ENCODE results near the gene NR3C2.
"Not testable (repeated sequence)": the region's sequence is repeated elsewhere in the genome, so short reads cannot be mapped to it uniquely, and the experiment has no call there.

NR3C2 gene

DNA sequence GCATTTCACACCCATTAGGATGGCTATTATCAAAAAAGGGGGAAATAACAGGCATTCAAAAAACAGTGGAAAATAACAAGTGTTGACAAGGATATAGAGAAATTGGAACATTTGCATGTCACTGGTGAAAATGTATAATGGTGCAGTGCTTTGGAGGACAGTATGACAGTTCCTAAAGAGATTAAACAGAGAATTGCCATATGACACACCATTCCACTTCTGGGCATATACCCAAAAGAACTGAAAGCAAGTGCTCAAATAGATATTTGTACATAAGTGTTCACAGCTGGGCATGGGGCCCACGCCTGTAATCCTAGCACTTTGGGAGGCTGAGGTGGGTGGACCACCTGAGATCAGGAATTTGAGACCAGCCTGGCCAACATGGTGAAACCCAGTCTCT, 348.1 kb downstream of the NR3C2 start:
- DNase-seq = no peak

GRCh38 chr4:148093065-148093464, 349.1 kb downstream of the NR3C2 start:
- DNase-seq = no peak

DNA sequence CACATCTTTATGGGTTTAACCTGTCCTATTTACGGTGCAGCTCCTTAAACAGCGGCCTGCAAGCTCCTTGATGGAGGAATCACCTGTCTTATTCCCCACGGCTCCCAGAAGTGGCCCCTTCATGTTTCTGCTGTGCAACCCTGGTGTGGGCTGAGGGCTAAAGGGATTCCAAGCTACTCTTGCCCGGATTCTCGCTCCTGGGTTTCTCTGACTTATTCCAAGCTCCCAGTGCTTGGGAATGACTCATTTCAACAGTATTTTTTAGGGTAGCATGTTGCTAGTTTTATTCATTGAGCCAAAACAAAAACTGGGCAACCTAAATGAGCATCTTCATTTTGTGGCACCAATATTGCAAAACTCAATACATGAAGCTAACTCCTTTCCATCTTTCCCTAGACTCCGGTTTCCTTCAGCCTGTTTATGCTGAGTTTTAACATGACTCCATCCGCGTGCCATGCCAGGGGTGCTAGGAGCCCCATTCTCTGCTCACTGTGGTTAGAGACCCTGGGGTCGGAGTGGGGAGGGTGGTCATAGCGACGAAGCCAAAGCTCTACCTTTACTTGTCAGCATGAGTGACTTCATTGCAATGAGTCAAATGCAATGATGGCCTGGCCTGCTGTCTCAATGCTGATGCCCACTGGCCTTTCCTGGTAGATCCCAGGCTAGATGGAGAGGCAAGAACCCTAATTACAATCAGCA, 349.7 kb downstream of the NR3C2 start:
- no peak for DNase-seq

GRCh38 chr4:148091896-148092295, 350.3 kb downstream of the NR3C2 start:
- DNase-seq = no peak

DNA sequence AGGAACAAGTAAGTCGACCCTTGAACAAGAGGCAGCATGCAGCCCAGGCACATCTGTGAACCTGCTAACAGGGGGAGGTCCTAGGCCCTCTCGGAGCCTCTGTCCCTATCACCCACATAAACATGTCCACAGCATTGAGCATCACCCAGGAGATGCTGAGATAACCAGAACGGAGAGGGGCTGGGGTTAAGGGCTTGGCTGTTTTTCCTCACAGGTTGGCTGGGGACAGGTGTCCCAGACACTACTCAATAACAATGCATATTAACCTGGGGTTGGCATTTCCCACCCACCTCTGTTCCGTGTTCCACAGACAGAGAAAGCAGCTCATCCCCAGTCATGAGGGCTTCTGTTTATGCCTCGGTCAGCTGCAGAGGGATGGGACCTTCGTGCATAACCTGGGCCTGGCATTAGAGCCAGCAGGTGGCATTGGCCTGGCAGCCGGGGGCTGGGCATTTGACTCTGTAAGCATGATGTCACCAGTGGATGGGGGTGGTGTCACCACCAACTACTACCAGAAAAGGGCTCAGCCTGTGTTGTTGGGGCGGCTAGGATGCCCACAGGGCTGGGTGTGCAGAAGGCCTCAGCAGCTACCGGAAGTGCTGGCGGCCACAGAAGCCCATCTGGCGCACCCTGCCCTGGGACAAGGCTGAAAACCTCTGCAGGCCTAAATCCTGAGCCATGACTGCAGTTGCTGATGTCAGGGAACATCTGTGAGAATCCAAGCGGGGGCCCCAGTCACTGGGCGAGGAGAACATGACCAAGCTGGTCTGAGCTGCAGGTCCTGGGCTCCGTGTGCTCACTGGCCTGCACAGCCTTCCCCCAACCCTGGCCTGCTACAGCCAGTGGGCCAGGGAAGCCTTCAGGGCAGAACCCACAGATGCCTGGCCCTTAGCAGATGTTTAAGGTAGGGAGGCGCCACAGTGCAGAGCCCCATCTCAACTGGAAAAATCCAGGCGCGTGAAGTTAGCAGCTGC, 351.4 kb downstream of the NR3C2 start:
- no peak for DNase-seq

DNA sequence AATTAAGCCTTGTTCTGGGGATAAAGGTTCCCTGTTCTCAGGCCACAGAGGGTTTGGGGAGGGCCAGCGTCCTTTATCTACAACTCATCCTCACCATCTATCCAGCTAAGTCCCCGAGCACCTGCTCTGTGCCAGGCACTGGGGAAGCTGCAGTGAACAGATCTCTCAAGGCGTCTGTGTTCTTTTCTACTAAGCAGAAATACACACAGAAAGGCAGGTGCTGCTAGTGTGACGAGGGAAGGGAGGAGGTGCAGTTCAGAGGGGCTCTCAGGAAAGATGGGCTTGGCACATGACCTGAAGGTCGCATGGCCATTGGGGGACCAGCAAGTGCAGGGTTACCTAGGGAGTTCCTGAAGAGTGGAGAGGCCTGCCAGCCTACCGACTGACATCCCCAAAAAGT, 352.2 kb downstream of the NR3C2 start:
- no peak for DNase-seq

GRCh38 chr4:148089624-148090023, 352.6 kb downstream of the NR3C2 start:
- DNase-seq = no peak

GRCh38 chr4:148083073-148083472, 359.1 kb downstream of the NR3C2 start:
- DNase-seq = not testable (repeated sequence)

DNA sequence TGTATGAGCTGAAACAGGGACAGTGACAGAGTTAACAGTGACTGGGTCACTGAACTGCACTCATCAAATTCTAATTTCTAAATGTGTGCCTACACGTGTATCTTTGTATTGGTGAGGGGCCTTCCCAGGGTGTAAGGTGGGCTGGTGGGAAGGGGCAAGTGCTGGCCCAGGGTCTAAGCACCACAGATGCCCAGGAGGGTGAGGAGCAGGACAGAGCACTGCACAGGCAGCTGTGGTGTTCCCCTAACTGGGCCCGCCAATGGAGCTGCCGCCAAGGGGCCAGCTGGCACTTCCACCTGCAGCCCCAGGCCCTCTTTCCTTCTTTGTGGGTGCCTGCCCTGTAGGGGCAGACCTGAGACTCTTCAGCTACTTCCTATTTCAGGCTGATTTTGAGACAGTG, 360.5 kb downstream of the NR3C2 start:
- no peak for DNase-seq

DNA sequence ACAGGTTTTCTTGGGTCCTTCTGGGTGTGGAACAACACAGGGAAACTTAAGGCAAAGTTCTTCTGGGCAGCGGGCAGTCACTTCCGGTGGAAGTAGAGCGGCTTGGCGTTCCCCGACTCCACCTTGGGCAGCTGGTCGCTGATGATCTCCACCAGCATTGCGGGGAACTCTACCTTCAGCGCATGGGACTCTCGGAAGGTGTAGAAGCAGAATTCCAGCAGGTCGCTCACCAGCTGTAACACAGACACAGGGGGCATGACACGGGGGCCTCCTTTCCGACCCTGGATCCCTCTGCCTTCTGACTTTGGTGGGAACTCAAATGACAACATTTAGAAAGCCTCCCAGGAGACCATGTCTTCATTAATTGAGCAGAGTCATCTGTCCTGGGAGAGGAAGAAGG, 360.9 kb downstream of the NR3C2 start:
- DNase-seq = no peak

- DNase-seq = no peak
Measured at GRCh38 chr4:148079961-148080360, 362.3 kb downstream of the NR3C2 start.

DNA sequence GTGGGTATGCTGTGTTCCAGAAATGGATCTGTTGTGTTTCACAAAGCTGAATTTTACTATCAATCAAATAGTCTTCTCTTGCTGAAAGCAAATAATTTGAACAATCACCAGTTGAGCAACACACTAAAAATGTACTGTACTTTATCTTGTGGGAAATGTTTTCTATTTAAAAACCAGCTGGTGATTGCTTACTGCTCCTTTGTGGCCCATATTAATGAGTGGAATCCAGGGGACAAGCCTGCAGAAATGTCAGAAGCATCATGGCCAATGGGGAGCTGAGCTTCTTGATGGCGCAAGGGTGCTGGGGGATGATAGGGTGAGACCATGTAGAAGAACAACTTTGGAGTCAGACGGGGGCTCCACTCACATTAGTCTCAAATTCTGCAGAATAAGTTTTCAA, 364.2 kb downstream of the NR3C2 start:
- DNase-seq = no peak

DNA sequence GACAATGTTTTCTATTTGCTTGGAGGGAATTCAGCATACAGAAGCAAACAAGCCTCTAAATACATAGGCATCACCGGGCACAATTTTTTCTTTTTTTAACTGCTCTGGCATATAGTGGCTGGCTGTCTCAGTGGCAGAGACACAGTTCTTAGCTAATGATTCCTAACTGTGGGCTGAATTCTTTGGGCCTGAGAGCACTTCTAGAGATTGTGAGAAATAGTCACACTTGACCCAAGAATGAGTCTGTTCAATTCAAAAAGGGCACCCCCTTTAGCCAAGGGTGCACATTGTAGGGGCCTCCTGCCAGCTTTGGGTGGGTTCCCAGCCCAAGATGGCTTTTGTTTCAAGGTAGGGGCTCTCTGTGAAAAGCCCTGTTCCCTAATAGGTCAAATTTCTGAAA, 364.6 kb downstream of the NR3C2 start:
- DNase-seq = no peak

DNA sequence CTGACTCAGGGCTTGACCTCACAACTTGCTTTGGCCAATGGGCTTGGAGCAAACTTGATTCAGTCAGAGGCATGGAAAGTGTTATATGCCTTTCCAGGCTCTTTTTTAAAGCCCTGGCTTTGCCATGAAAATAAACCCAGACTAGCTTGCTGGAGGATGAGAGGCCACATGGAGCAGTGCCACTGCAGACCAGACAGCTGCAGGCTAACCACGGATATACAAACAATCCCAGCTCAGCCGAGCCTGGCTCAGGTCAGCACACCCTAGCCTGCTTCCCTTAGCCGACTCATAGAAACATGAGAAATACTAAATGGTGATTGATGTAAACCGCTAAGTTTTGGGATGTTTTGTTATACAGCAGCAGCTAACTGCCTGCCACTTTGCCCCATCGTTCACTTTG, 365.2 kb downstream of the NR3C2 start:
- DNase-seq = no peak

GRCh38 chr4:148075438-148075837, 366.8 kb downstream of the NR3C2 start:
- DNase-seq = no peak

DNA sequence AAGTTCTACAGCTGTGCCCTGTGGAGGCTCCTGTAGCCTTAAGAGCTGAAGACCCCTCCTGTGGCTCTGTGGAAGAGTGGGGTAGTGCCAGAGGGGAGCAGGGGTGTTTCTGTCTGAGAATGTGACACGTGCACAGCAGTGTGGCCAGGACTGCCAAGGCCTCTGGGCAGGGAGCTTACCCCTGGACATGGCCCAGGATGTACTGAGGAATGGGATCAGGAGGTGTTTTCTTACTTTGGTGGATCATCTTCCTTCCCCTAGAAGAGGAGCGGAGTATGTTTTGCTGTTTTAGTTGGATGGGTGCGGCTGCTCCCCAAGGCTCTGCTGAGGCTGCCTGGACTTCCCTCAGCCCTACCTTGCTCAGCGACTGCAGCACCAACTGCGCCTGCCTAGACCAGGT, 367.8 kb downstream of the NR3C2 start:
- DNase-seq = no peak

DNA sequence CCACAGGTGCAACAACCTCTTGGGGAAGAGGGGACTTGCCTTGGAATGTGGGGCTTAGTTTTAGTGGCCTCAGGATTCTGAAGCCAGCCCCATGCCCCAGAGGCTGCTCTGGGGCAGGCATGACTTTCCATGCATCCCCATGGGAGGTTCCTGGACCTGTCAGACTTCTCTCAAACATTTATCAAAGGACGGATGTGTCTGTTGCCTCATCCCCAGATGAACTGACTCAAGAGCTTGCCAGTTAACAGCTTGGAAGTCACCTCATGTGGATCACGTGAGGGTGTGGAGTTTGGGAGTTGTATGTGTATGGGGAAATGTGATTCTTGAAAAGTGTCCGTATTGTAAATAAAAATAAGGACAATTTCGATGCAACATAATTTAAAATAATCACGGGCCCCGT, 368.9 kb downstream of the NR3C2 start:
- DNase-seq = no peak

DNA sequence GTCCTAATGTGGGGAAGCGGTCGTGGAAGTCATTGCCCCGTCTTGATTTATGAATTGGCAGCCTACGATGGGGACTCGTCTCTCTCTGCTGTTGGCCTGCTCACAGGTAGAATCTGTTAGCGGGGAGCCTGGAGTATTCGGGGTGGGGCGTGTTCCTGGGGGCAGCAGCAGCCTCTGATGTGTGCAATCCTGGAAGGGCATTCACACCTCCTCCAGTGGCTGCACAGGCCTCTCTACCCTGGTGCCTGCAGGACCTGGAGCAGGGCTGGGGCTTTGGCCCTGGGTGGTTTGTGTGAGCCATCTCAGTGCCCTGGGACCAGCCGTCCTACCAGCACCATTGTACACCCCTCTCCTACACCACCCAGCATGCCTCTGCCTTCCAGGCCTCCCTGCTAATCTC, 369.4 kb downstream of the NR3C2 start:
- no peak for DNase-seq

- no peak for DNase-seq
Measured at GRCh38 chr4:148071009-148071408, 371.2 kb downstream of the NR3C2 start.

- no peak for DNase-seq
Measured at GRCh38 chr4:148069895-148070178, 372.4 kb downstream of the NR3C2 start.

DNA sequence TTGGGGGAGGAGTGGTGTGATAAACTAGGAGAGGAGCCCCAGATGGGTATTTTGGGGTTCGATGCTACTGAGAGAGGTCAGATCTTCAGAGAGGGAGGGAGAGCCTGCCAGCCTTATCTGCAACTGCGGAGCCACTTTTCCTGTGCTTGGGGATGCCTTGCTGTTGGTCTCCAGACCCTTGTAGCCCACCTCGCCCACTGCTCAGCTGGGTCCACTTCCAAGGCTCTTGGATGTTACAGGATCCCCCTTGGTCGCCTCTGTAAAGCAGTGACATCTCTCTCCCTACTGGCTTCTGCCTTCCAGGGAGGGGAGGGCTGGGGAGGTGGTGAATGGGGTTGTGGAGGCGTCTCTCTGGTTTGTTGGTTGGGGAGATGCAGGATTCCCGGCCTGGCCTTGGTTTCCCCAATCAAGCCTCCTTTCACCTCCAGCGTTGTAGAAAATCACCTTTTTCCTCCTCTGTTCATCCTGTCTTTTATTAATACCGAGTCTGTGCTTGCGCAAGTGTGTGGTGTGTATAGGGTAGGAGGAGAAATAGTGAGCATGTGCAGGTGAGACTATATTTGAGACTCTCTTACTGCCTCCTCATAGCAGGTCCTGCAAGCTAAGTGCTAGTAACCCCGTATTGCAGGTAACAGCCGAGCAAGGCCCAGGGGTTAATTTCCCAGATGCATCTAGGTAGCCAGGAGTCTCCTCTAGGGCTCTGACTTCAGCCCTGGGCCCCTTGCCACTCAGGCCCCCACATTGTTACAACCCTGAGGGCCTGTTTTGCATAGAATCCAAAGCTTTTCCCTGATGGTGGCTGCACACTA, 372.9 kb downstream of the NR3C2 start:
- no peak for DNase-seq

DNA sequence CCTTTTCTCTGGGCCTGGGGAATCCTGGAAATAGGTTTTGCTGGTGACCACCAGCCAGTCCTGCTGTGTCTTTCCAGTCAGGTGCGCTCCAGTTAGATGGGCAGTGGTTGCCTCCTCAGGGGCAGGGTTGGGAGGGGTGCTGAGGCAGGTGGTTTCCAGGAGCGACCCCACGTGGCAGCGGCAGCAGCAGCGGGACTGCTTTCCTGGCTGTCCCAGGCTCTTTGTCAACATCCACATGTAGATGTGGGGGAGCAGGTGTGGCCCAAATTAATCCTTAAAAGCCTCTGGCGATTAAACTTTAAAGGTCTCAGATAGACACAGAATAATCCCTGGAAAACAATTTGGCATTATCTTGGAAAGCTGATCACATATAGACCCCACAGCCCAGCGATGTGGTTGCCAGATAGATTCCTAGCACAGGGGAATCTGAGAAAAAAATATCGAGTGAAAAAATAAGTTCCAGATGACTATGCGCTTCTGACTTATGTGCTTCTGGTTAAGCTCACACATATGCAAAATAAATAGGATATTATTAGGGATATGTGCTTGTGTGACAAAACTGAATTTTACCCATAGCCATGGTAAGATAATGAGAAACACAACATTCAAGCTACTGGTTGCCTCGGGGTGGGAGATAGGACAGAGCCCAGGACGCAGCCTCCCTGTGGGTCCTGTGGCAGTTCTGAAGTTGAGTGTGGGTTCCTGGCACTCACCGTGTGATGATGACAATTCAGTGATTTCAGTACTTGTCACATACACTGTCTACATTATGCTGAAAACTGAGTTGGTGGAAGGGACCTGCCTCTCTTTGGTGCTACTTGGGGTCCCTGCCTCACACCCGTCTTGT, 373.9 kb downstream of the NR3C2 start:
- DNase-seq = no peak

Data from T-helper 9 cell (primary cell).